Activated T-helper 1 cell treated with anti-CD3 and anti-CD28 coated beads, Interleukin-12 subunit alpha, Interleukin-12 subunit beta, Interleukin-2, Interleukin-4 antibody, amounts not matched to agents 30 ng/mL and 10 ng/mL and 1 ng/mL, durations not matched to agents 14 hours and 24 hours and 36 hours (primary cell): ENCODE data around the gene CTNND2. TPM values are rescaled to one million over a fixed set of nuclear protein-coding genes. Genes with fewer than 3 reads are reported as not detected.

Experiments used
- DNase-seq: peaks from one replicate; pipeline ENCODE4 v3.0.0; 2021; ENCODE audit warnings: low spot score
- H3K27ac Mint-ChIP-seq: one replicate; pipeline ENCODE4 v1.8.0; 2021; ENCODE audit warnings: mild to moderate bottlenecking, mixed read lengths
- H3K27me3 Mint-ChIP-seq: one replicate; pipeline ENCODE4 v1.8.0; 2022; ENCODE audit warnings: mild to moderate bottlenecking, moderate library complexity, mixed read lengths; ENCODE audit not compliant: insufficient read depth
- H3K36me3 Mint-ChIP-seq: one replicate; pipeline ENCODE4 v1.8.0; 2021; ENCODE audit warnings: low read depth, mixed read lengths
- H3K4me1 Mint-ChIP-seq: one replicate; pipeline ENCODE4 v1.8.0; 2021; ENCODE audit warnings: low read depth, mixed read lengths
- H3K4me3 Mint-ChIP-seq: one replicate; pipeline ENCODE4 v1.8.0; 2021; ENCODE audit warnings: mild to moderate bottlenecking, moderate library complexity, mixed read lengths
- H3K9me3 Mint-ChIP-seq: one replicate; pipeline ENCODE4 v1.8.0; 2021; ENCODE audit warnings: mixed read lengths
- intact Hi-C: fragments of 100-400 bp; cut with micrococcal nuclease; formaldehyde crosslinking; loops from one replicate; pipeline ENCODE4 v1.15.1; 2024
- total RNA-seq: library from RNA; stranded (reverse); gene quantifications from 2 replicates; pipeline ENCODE4 v1.2.3, GENCODE V29; 2022

The CTNND2 gene
- total RNA-seq, result not detected in 2 replicates

GRCh38 chr5:11904265-11904906 lies at the start of gene CTNND2:
CTNND2 (minus strand) TSS chr5:11904446; CDS start chr5:11903853, 593 bp downstream.
- no peaks in the 10 kb centered on the region for H3K4me1 Mint-ChIP-seq
- no peaks in the 10 kb centered on the region for H3K36me3 Mint-ChIP-seq
- H3K4me3 Mint-ChIP-seq, result no peak within 1 kb of the TSS
- no peak for DNase-seq
- peaks cover 30% of the 10 kb centered on the region for H3K27me3 Mint-ChIP-seq
- no peak within 1 kb of the TSS for H3K27ac Mint-ChIP-seq
- intact Hi-C loops, result no loop called here
- no peaks in the 10 kb centered on the region for H3K9me3 Mint-ChIP-seq

DNA sequence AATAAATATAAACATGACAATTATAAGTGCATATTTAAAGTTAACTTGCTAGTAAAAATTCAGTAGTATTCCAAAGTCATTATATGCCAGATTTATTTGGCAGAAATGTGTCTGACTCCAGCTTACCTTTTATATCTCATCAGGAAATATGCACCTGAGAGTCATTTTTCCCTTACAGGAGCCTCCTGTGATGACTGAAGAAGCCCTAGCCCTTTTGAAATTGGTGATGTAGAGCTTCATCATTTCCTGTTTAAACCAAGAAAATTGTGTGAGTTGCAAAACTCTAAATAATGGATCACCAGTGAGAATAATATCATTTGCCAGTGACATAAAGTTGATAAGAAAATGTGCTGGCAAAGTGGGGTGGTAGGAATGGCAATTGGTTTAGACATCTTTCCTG lies 42.1 kb upstream of the CTNND2 start:
- H3K36me3 Mint-ChIP-seq, result no peaks in the 10 kb centered on the region
- no peaks in the 10 kb centered on the region for H3K27me3 Mint-ChIP-seq
- H3K4me1 Mint-ChIP-seq, result no peaks in the 10 kb centered on the region
- H3K9me3 Mint-ChIP-seq, result peaks cover 3% of the 10 kb centered on the region
- intact Hi-C loops, result no loop called here
- H3K4me3 Mint-ChIP-seq, result no peak overlapping the region
- no peak for DNase-seq
- H3K27ac Mint-ChIP-seq, result no peak overlapping the region

DNA sequence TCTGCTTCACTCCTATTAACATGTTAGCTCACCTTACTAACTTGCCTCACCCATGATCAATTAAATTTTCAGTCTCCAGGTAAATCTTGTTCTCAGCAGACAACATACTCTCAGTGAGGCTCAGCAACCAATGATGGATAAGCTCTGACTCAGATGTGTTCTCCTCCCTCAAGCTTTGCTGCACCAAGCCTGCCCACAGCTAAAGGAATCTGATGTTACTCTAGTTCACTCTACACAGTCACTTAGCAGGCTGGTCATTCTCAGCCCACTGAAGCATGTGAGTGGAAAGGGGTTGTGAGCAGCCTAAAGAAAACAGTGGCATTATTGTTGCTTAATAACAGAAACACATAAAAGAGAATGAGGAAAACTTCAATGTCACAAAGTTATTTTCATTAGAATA lies 37.3 kb upstream of the CTNND2 start:
- Mint-ChIP-seq H3K27ac (no peak overlapping the region), H3K27me3 (no peaks in the 10 kb centered on the region), H3K9me3 (peaks cover 3% of the 10 kb centered on the region), H3K36me3 (no peaks in the 10 kb centered on the region), H3K4me1 (no peaks in the 10 kb centered on the region), H3K4me3 (no peak overlapping the region)
- no peak for DNase-seq
- intact Hi-C loops, result no loop called here

GRCh38 chr5:11931638-11932037 lies 27.4 kb upstream of the CTNND2 start:
- Mint-ChIP-seq H3K27ac (no peak overlapping the region), H3K36me3 (no peaks in the 10 kb centered on the region), H3K4me3 (no peak overlapping the region), H3K27me3 (no peaks in the 10 kb centered on the region), H3K9me3 (no peaks in the 10 kb centered on the region), H3K4me1 (no peaks in the 10 kb centered on the region)
- no peak for DNase-seq
- intact Hi-C loops, result no loop called here

GRCh38 chr5:11928909-11929308 lies 24.7 kb upstream of the CTNND2 start:
- DNase-seq, result no peak
- intact Hi-C loops, result no loop called here
- Mint-ChIP-seq H3K36me3 (no peaks in the 10 kb centered on the region), H3K9me3 (no peaks in the 10 kb centered on the region), H3K27ac (no peak overlapping the region), H3K4me1 (no peaks in the 10 kb centered on the region), H3K4me3 (no peak overlapping the region), H3K27me3 (no peaks in the 10 kb centered on the region)

DNA sequence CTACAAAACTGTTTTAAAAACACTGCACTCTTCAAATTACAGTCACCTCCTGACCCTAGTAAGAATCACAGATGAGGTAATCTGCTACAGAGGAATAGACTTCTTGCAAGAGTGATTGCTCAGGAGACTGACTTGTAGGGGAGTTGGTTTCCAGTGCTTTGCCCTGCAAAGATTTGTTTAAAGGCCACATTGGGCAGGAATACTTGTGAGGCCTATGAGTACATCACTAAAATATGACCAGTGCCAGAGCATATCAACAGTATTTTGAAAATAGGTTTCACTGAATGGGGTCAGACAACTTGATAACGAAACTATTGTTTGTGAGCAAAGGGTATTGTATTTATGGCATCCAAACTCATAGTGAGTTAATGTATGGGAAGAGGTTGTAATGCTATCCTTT lies 21.5 kb upstream of the CTNND2 start:
- Mint-ChIP-seq H3K9me3 (peaks cover 8% of the 10 kb centered on the region), H3K4me1 (no peaks in the 10 kb centered on the region), H3K27me3 (no peaks in the 10 kb centered on the region), H3K27ac (no peak overlapping the region), H3K4me3 (no peak overlapping the region), H3K36me3 (no peaks in the 10 kb centered on the region)
- intact Hi-C loops, result no loop called here
- no peak for DNase-seq

- intact Hi-C loops, result no loop called here
- H3K27ac Mint-ChIP-seq, result no peak overlapping the region
These were observed 18.1 kb upstream of the CTNND2 start for GRCh38 chr5:11922394-11922793.

GRCh38 chr5:11918463-11919045 lies 14.3 kb upstream of the CTNND2 start:
- H3K4me3 Mint-ChIP-seq, result no peak overlapping the region
- peaks cover 8% of the 10 kb centered on the region for H3K9me3 Mint-ChIP-seq

More at GRCh38 chr5:11922394-11922793, 18.1 kb upstream of the CTNND2 start:
- no peaks in the 10 kb centered on the region for H3K27me3 Mint-ChIP-seq
- H3K36me3 Mint-ChIP-seq, result no peaks in the 10 kb centered on the region
- H3K9me3 Mint-ChIP-seq, result peaks cover 8% of the 10 kb centered on the region
- DNase-seq, result no peak
- no peak overlapping the region for H3K4me3 Mint-ChIP-seq
- no peaks in the 10 kb centered on the region for H3K4me1 Mint-ChIP-seq

DNA sequence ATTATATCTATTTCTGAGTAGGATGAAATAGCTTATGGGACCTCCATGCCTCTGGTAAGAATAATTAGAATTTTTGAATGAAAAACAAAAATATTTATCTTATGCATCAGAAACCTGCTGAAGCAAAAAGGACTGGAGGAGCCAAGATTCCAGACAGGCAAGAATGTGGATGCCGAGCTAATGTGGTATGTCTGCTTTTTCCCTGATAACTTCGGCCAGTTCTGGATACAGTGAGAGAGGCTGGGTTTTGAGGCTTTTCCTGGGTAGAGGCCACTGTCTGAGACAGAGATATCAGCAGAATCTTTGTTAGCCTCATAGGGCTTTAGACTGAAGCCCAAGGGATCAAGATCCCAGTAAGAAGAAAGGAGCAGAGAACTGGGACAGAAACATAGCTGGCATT lies 5.2 kb upstream of the CTNND2 start:
- H3K36me3 Mint-ChIP-seq, result no peaks in the 10 kb centered on the region
- H3K9me3 Mint-ChIP-seq, result no peaks in the 10 kb centered on the region
- H3K4me3 Mint-ChIP-seq, result no peak overlapping the region
- no peaks in the 10 kb centered on the region for H3K4me1 Mint-ChIP-seq
- intact Hi-C loops, result no loop called here
- no peak for DNase-seq
- H3K27me3 Mint-ChIP-seq, result peaks cover 12% of the 10 kb centered on the region
- H3K27ac Mint-ChIP-seq, result no peak overlapping the region

More at GRCh38 chr5:11918463-11919045, 14.3 kb upstream of the CTNND2 start:
- intact Hi-C loops, result no loop called here
- Mint-ChIP-seq H3K27me3 (no peaks in the 10 kb centered on the region), H3K4me1 (no peaks in the 10 kb centered on the region), H3K27ac (no peak overlapping the region), H3K36me3 (no peaks in the 10 kb centered on the region)
- no peak for DNase-seq

DNA sequence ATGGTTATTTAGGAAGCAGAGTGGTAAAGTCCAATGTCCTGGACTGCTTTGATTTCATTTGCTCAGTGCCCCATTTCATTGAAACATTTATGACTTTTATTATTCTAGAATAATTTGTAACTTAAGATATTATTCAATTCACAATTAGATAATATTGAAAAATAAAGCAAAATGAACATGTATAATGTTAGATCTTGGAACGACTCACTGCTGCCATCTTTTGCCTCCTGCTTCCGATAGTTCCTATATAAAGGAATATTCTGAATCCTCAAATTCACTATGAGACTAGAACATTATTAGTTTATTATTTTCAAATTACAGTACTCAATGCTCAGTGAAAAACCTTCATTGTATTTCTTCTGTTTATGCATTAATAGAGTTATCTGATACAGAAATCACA lies 2.3 kb upstream of the CTNND2 start:
- no peak overlapping the region for H3K27ac Mint-ChIP-seq
- H3K36me3 Mint-ChIP-seq, result no peaks in the 10 kb centered on the region
- peaks cover 29% of the 10 kb centered on the region for H3K27me3 Mint-ChIP-seq
- intact Hi-C loops, result no loop called here
- H3K4me3 Mint-ChIP-seq, result no peak overlapping the region
- DNase-seq, result no peak
- no peaks in the 10 kb centered on the region for H3K9me3 Mint-ChIP-seq
- no peaks in the 10 kb centered on the region for H3K4me1 Mint-ChIP-seq

DNA sequence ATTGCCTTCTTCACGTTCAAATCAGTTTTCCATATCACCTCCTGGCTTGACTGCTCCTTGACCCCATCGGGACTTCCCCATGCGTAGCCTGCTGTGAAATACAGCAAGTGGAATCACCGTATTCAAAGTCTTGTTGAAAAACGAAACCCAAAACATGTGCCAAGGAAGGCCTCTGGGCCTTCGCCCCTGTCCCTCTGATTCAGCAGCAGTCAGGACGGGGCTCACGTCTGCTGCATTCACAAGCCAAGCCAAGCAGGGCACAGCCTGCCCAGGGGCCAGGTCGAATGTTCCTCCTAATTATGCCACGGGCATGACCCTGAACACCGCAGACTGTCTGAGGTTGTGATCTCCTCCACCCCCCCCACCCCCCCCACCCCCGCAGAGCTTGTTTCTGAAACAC lies 960 bp upstream of the CTNND2 start:
- no peak overlapping the region for H3K27ac Mint-ChIP-seq
- no peak for DNase-seq
- intact Hi-C loops, result no loop called here
- no peaks in the 10 kb centered on the region for H3K9me3 Mint-ChIP-seq
- H3K4me1 Mint-ChIP-seq, result no peaks in the 10 kb centered on the region
- peaks cover 30% of the 10 kb centered on the region for H3K27me3 Mint-ChIP-seq
- H3K36me3 Mint-ChIP-seq, result no peaks in the 10 kb centered on the region
- H3K4me3 Mint-ChIP-seq, result no peak overlapping the region

DNA sequence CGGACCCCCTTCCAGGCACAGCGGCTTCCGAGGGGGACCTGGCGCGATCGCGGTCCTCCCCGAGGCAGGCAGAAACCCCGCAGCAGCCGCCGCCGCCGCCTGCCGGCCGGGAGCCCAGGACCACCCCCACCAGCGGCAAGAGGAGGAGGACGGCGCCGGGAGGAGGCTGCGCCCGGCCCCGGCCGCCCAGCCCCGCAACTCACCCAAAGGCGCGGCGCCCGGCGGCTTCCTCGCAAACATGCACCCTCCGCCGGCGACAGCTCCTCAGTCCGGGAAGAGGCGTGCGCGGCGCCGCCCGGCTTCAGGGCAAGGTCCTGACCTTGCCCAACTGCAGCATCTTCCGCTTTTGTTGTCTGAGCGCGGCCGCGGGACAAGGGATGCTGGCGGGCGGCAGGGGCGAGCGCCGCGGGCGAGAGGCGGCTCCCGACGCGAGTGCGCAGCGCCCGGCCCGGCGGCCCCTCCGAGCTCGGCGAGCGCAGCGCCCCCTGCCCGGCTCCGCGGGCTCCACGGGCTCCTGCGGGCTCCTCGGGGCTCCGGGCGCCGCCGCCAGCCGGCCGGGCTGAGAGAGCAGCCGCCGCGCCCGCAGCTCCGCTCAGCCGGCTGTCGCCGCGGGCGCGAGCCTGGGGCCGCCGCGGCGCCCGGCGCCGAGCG lies 507 bp downstream of the CTNND2 start:
- Mint-ChIP-seq H3K27me3 (peaks cover 30% of the 10 kb centered on the region), H3K4me3 (no peak overlapping the region), H3K4me1 (no peaks in the 10 kb centered on the region), H3K9me3 (no peaks in the 10 kb centered on the region), H3K36me3 (no peaks in the 10 kb centered on the region), H3K27ac (no peak overlapping the region)
- DNase-seq, result no peak
- intact Hi-C loops, result no loop called here

GRCh38 chr5:11903121-11903613 lies 1.1 kb downstream of the CTNND2 start:
- Mint-ChIP-seq H3K4me3 (no peak overlapping the region), H3K9me3 (no peaks in the 10 kb centered on the region), H3K27me3 (peaks cover 30% of the 10 kb centered on the region), H3K4me1 (no peaks in the 10 kb centered on the region), H3K36me3 (no peaks in the 10 kb centered on the region), H3K27ac (no peak overlapping the region)
- intact Hi-C loops, result no loop called here
- DNase-seq, result no peak
